ENCODE data around the gene CKS1B.
A peak's percentile ranks its signal among the peaks of the same experiment; 100 is the strongest.

CKS1B gene

GRCh38 chr1:155003227-155003765 lies 28.8 kb downstream of the CKS1B start:
- DNase-seq: no peak

GRCh38 chr1:155003766-155004351 lies 29.4 kb downstream of the CKS1B start:
- peak in 1 of 5 donors; percentile 49 for DNase-seq

- DNase-seq: peak in 1 of 5 donors; percentile 63
These were observed 30.0 kb downstream of the CKS1B start for GRCh38 chr1:155004352-155005075.

- peak in 2 of 5 donors; percentile 32 to 54 for DNase-seq
These were observed 30.9 kb downstream of the CKS1B start for GRCh38 chr1:155005076-155006011.

GRCh38 chr1:155006601-155007101 lies 32.2 kb downstream of the CKS1B start:
- DNase-seq: peak in 1 of 5 donors; percentile 70

- no peak for DNase-seq
These were observed 32.9 kb downstream of the CKS1B start for GRCh38 chr1:155007251-155007828.

- peak in 1 of 5 donors; percentile 81 for DNase-seq
These were observed 33.8 kb downstream of the CKS1B start for GRCh38 chr1:155008015-155008941.

GRCh38 chr1:155009221-155009711 lies 34.8 kb downstream of the CKS1B start:
- DNase-seq: no peak

GRCh38 chr1:155009742-155010141 lies 35.3 kb downstream of the CKS1B start:
- no peak for DNase-seq

- no peak for DNase-seq
These were observed 35.9 kb downstream of the CKS1B start for GRCh38 chr1:155010211-155010918.

GRCh38 chr1:155011004-155011416 lies 36.5 kb downstream of the CKS1B start:
- no peak for DNase-seq

GRCh38 chr1:155011437-155012025 lies 37.0 kb downstream of the CKS1B start:
- no peak for DNase-seq

GRCh38 chr1:155012026-155012546 lies 37.6 kb downstream of the CKS1B start:
- peak in 1 of 5 donors; percentile 64 for DNase-seq

GRCh38 chr1:155012776-155013602 lies 38.5 kb downstream of the CKS1B start:
- DNase-seq: no peak

GRCh38 chr1:155013632-155014031 lies 39.2 kb downstream of the CKS1B start:
- peak in 3 of 5 donors; percentile 36 to 55 (median 53) for DNase-seq

- DNase-seq: no peak
These were observed 40.4 kb downstream of the CKS1B start for GRCh38 chr1:155014709-155015508.

GRCh38 chr1:155015527-155016230 lies 41.2 kb downstream of the CKS1B start:
- DNase-seq: no peak
